HG03432 (cell line): ENCODE results near the gene GPRC5C.

Source experiments
- ATAC-seq: cut with Tn5 transposase; IDR thresholded peaks from one replicate; pipeline ENCODE4 v1.9.1; 2021; ENCODE audit warnings: mild to moderate bottlenecking, moderate library complexity; ENCODE audit not compliant: unreplicated experiment

GPRC5C gene

GRCh38 chr17:74432766-74433391 is 991 bp downstream of the GPRC5C start:
- ATAC-seq, result no peak

GRCh38 chr17:74433421-74434121 is 1.7 kb downstream of the GPRC5C start:
- no peak for ATAC-seq

GRCh38 chr17:74435775-74436359 is 4.0 kb downstream of the GPRC5C start:
- no peak for ATAC-seq

- ATAC-seq, result no peak
These were observed 5.8 kb downstream of the GPRC5C start for GRCh38 chr17:74437702-74438101.

- ATAC-seq, result no peak
These were observed 8.0 kb downstream of the GPRC5C start for GRCh38 chr17:74439691-74440567.

- no peak for ATAC-seq
These were observed 9.6 kb downstream of the GPRC5C start for GRCh38 chr17:74441537-74441936.

- no peak for ATAC-seq
These were observed 10.4 kb downstream of the GPRC5C start for GRCh38 chr17:74442291-74442669.

- ATAC-seq, result peak; percentile 53
These were observed 11.0 kb downstream of the GPRC5C start for GRCh38 chr17:74442670-74443515.

GRCh38 chr17:74443516-74444296 is 11.8 kb downstream of the GPRC5C start:
- no peak for ATAC-seq

GRCh38 chr17:74444406-74444805 is 12.5 kb downstream of the GPRC5C start:
- no peak for ATAC-seq

GRCh38 chr17:74445158-74445557 is 13.3 kb downstream of the GPRC5C start:
- ATAC-seq, result no peak

GRCh38 chr17:74446551-74447500 is 14.9 kb downstream of the GPRC5C start:
- ATAC-seq, result peak; percentile 53

GRCh38 chr17:74447628-74448159 is 15.8 kb downstream of the GPRC5C start:
- no peak for ATAC-seq

- ATAC-seq, result no peak
These were observed 16.9 kb downstream of the GPRC5C start for GRCh38 chr17:74448756-74449155.

GRCh38 chr17:74449306-74449705 is 17.4 kb downstream of the GPRC5C start:
- ATAC-seq, result no peak

GRCh38 chr17:74449773-74450172 is 17.9 kb downstream of the GPRC5C start:
- no peak for ATAC-seq

GRCh38 chr17:74450231-74450630 is 18.3 kb downstream of the GPRC5C start:
- ATAC-seq, result no peak

- ATAC-seq, result no peak
These were observed 19.1 kb downstream of the GPRC5C start for GRCh38 chr17:74450925-74451403.
